PC-3 (cell line): ENCODE measurements around the gene STK4. TPM values are rescaled to one million over a fixed set of nuclear protein-coding genes. Genes with fewer than 3 reads are reported as not detected.

Source experiments
- ATAC-seq: fragments of 200-7000 bp; cut with Tn5 transposase; 2 replicates; pipeline ENCODE4 v1.9.1; 2020; ENCODE audit warnings: mild to moderate bottlenecking, moderate library complexity
- BruUV-seq: library from RNA; stranded (reverse); fragments of 400-500 nt; replicated peaks from 2 replicates; lab custom pipeline; 2021; lab: Mats Ljungman, UMichigan
- CTCF ChIA-PET: fragments of 300-600 bp; sonication (Branson Sonifier 250); formaldehyde crosslinking; loops from one replicate; lab custom pipeline; 2022; ENCODE audit warnings: antibody characterized with exemption; lab: Charles Lee
- POLR2A ChIA-PET: fragments of 300-600 bp; sonication (Branson Sonifier 250); formaldehyde crosslinking; loops from one replicate; lab custom pipeline; 2022; ENCODE audit warnings: antibody characterized with exemption; ENCODE audit not compliant: unreplicated experiment; lab: Charles Lee
- DNase-seq: peaks from one replicate; pipeline ENCODE4 v3.0.0-alpha.2; 2015
- H2AFZ ChIP-seq: fragments of 300-600 bp; sonication (generic); 2 replicates; pipeline ENCODE4 v1.6.0; 2016; ENCODE audit warnings: antibody characterized with exemption, low read length
- H3F3A ChIP-seq: fragments of 300-600 bp; sonication (generic); one replicate; pipeline ENCODE4 v1.6.0; 2017; ENCODE audit warnings: antibody characterized with exemption, low read length, control low read depth, mild to moderate bottlenecking; ENCODE audit not compliant: unreplicated experiment
- H3K27ac ChIP-seq: fragments of 300-600 bp; sonication (generic); 2 replicates; pipeline ENCODE4 v1.5.1; 2016; ENCODE audit warnings: mild to moderate bottlenecking, low read length
- H3K27me3 ChIP-seq: fragments of 300-600 bp; sonication (generic); 2 replicates; pipeline ENCODE4 v1.6.1; 2016; ENCODE audit warnings: low read length, mixed read lengths
- H3K36me3 ChIP-seq: fragments of 300-600 bp; sonication (generic); 2 replicates; pipeline ENCODE4 v1.6.1; 2016; ENCODE audit warnings: low read depth, mixed run types, low read length, mixed read lengths
- H3K4me1 ChIP-seq: fragments of 300-600 bp; sonication (generic); 2 replicates; pipeline ENCODE4 v1.5.1; 2016; ENCODE audit warnings: low read length; ENCODE audit not compliant: insufficient read depth
- H3K4me2 ChIP-seq: fragments of 300-600 bp; sonication (generic); 2 replicates; pipeline ENCODE4 v1.6.0; 2016; ENCODE audit warnings: low read length
- H3K4me3 ChIP-seq: fragments of 300-600 bp; sonication (generic); 2 replicates; pipeline ENCODE4 v1.5.1; 2016; ENCODE audit warnings: mild to moderate bottlenecking, low read length, mixed read lengths
- H3K79me2 ChIP-seq: fragments of 300-600 bp; sonication (generic); 2 replicates; pipeline ENCODE4 v1.6.1; 2017; ENCODE audit warnings: low read length, mixed read lengths
- H3K9ac ChIP-seq: fragments of 300-600 bp; sonication (generic); 2 replicates; pipeline ENCODE4 v1.6.0; 2016; ENCODE audit warnings: mild to moderate bottlenecking, low read length
- H3K9me2 ChIP-seq: fragments of 300-600 bp; sonication (generic); replicated peaks from 2 replicates; pipeline ENCODE4 v1.6.1; 2016; ENCODE audit warnings: mixed run types, low read length, mixed read lengths
- H3K9me3 ChIP-seq: fragments of 300-600 bp; sonication (generic); 2 replicates; pipeline ENCODE4 v1.6.1; 2016; ENCODE audit warnings: low read length, mixed read lengths
- H4K20me1 ChIP-seq: fragments of 300-600 bp; sonication (generic); 2 replicates; pipeline ENCODE4 v1.6.1; 2016; ENCODE audit warnings: low read length, mixed read lengths
- EZH2 ChIP-seq: fragments of 300-600 bp; sonication (generic); IDR thresholded peaks from one replicate; pipeline ENCODE4 v1.6.1; 2017; ENCODE audit warnings: antibody characterized with exemption, mild to moderate bottlenecking, low read length; ENCODE audit not compliant: unreplicated experiment
- EZH2phosphoT487 ChIP-seq: fragments of 300-600 bp; sonication (generic); IDR thresholded peaks from 2 replicates; pipeline ENCODE4 v1.6.1; 2018; ENCODE audit warnings: mild to moderate bottlenecking, antibody characterized with exemption, low read length, borderline replicate concordance
- intact Hi-C: fragments of 100-400 bp; cut with micrococcal nuclease; formaldehyde crosslinking; loops from 2 replicates; pipeline ENCODE4 v1.9.0; 2023
- total RNA-seq: library from RNA; depleted of rRNA; stranded (reverse); fragments of >200 nt; gene quantifications from 2 replicates; pipeline ENCODE4 v1.2.3, GENCODE V29; 2014
- TF ChIP-seq, protein P1 (sequence below): fragments of 300-600 bp; sonication (generic); conservative IDR thresholded peaks from 2 replicates; pipeline ENCODE4 v1.5.1; 2017; ENCODE audit warnings: antibody characterized with exemption, low read depth, mild to moderate bottlenecking, low read length

STK4 gene
- total RNA-seq, 1 experiment from 2014 or later, result 18.6 TPM

DNA sequence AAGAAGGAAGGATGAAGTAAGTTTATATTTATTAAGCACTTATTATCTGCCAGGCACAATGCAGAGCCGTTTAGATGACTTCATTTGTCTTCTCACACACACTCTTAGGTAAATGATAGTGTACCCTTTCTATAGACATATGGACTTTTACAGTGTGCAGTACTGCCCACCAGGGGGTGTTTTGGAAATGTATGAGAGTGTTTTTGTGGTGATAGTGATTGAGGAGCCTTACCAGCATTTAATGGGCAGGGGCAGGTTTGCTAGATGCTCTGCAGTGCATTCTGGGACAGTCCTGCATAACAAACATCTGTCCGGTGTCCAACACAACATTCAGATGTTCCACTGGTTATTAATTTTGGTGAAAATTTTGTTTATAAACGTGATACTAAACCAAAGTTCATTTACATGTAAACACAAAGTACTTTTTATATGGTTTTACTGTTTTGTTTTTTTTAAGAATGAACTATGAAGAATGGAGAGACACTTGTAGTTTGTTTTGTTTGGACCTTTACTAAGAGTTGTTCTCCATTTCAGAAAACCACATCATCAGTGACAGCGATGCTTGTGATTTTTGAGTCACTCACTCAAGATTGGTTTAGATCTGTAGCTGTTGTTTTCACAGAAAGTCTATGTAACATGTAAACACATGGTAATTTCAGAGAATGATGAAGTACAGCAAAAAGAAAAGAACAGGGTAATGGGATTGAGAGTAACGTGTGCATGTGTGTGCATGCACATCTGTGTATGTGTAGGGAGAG lies 114.7 kb downstream of the STK4 start:
- Histone ChIP-seq H2AFZ (no peak overlapping the region), H3K36me3 (peaks cover 16% of the 10 kb centered on the region; the same call in 1 of the 2 replicates), H3K9ac (no peak overlapping the region), H3F3A (no peaks in the 10 kb centered on the region), H3K9me2 (no peaks in the 10 kb centered on the region), H3K9me3 (no peaks in the 10 kb centered on the region), H3K79me2 (no peaks in the 10 kb centered on the region), H3K4me3 (no peak overlapping the region), H3K4me1 (no peaks in the 10 kb centered on the region), H3K27me3 (no peaks in the 10 kb centered on the region), H3K27ac (no peak overlapping the region), H4K20me1 (no peaks in the 10 kb centered on the region), H3K4me2 (no peak overlapping the region)
- BruUV-seq, result no TSS peak
- intact Hi-C loops, result loop anchor here (2.0 kb wide), 1 partner anchor 14 kb away; no protein-coding TSS in a partner anchor
- POLR2A ChIA-PET, result no interaction called here
- CTCF ChIA-PET, result no interaction called here
- DNase-seq, result peak; percentile 69
- TF ChIP-seq, protein P1, sequence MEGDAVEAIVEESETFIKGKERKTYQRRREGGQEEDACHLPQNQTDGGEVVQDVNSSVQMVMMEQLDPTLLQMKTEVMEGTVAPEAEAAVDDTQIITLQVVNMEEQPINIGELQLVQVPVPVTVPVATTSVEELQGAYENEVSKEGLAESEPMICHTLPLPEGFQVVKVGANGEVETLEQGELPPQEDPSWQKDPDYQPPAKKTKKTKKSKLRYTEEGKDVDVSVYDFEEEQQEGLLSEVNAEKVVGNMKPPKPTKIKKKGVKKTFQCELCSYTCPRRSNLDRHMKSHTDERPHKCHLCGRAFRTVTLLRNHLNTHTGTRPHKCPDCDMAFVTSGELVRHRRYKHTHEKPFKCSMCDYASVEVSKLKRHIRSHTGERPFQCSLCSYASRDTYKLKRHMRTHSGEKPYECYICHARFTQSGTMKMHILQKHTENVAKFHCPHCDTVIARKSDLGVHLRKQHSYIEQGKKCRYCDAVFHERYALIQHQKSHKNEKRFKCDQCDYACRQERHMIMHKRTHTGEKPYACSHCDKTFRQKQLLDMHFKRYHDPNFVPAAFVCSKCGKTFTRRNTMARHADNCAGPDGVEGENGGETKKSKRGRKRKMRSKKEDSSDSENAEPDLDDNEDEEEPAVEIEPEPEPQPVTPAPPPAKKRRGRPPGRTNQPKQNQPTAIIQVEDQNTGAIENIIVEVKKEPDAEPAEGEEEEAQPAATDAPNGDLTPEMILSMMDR, result peak; percentile 86
- TF ChIP-seq EZH2, result no peak
- ATAC-seq, result peak; percentile 92

DNA sequence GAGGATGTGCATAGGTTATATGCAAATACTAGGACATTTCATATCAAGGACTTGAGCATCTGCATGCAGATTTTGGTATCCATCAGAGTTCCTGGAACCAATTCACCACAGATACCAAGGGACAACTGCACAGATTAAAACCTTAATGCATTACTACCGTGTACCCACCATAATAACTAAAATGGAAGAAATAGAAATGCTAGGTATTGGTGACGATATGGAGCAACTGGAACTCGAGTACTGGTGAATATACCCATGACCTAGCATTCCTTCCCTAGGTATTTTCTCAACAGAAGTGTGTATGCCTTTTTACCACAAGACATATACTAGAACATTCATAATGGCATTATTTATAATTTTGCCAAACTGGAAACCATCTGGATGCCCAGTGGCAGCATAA lies 116.2 kb downstream of the STK4 start:
- Histone ChIP-seq H3K9me2 (no peaks in the 10 kb centered on the region), H3K36me3 (peaks cover 8% of the 10 kb centered on the region; the same call in 1 of the 2 replicates), H3F3A (peaks cover 2% of the 10 kb centered on the region), H3K4me2 (no peak overlapping the region), H3K9ac (no peak overlapping the region), H3K4me3 (no peak overlapping the region), H4K20me1 (no peaks in the 10 kb centered on the region), H3K27me3 (no peaks in the 10 kb centered on the region), H3K4me1 (peaks cover 10% of the 10 kb centered on the region), H3K27ac (no peak overlapping the region), H3K9me3 (no peaks in the 10 kb centered on the region), H3K79me2 (no peaks in the 10 kb centered on the region), H2AFZ (no peak overlapping the region)
- CTCF ChIA-PET, result no interaction called here
- BruUV-seq, result no TSS peak
- intact Hi-C loops, result no loop called here
- ATAC-seq, result no peak
- no peak for DNase-seq
- POLR2A ChIA-PET, result no interaction called here
- no peak for TF ChIP-seq EZH2
- TF ChIP-seq EZH2phosphoT487, result no peak
- TF ChIP-seq, protein P1, result no peak

DNA sequence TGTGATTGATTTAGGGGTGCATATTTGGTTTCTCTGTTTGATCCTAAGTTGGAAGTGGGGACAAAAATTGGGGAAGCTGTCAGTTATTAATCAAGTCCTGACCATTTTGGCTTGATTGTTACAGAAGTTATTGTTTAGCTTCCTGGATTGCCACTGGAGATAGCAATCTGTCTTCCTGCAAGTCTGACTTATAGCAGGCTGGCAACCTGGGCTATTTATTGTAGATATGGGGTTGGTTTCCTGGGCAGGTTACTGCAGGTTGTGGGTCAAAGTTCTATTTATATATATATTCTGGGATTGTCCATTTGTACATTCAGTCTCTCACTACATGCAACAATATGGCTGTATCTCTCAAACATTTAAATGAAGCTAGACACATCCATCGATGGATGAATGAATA lies 116.8 kb downstream of the STK4 start:
- CTCF ChIA-PET, result no interaction called here
- Histone ChIP-seq H3K4me2 (no peak overlapping the region), H3K27ac (no peak overlapping the region), H3F3A (peaks cover 9% of the 10 kb centered on the region), H3K9me3 (no peaks in the 10 kb centered on the region), H2AFZ (no peak overlapping the region), H3K36me3 (peaks cover 8% of the 10 kb centered on the region; the same call in 1 of the 2 replicates), H3K27me3 (no peaks in the 10 kb centered on the region), H3K79me2 (no peaks in the 10 kb centered on the region), H3K9ac (no peak overlapping the region), H3K9me2 (no peaks in the 10 kb centered on the region), H3K4me1 (peaks cover 17% of the 10 kb centered on the region), H4K20me1 (no peaks in the 10 kb centered on the region), H3K4me3 (no peak overlapping the region)
- intact Hi-C loops, result no loop called here
- DNase-seq (peak; percentile 8), ATAC-seq (no peak)
- POLR2A ChIA-PET, result no interaction called here
- BruUV-seq, result no TSS peak
- TF ChIP-seq, protein P1, result no peak
- TF ChIP-seq EZH2phosphoT487, result no peak
